ENCODE results near the gene URB1.
"Not testable (repeated sequence)": the region's sequence is repeated elsewhere in the genome, so short reads cannot be mapped to it uniquely, and the experiment has no call there.

The URB1 gene

DNA sequence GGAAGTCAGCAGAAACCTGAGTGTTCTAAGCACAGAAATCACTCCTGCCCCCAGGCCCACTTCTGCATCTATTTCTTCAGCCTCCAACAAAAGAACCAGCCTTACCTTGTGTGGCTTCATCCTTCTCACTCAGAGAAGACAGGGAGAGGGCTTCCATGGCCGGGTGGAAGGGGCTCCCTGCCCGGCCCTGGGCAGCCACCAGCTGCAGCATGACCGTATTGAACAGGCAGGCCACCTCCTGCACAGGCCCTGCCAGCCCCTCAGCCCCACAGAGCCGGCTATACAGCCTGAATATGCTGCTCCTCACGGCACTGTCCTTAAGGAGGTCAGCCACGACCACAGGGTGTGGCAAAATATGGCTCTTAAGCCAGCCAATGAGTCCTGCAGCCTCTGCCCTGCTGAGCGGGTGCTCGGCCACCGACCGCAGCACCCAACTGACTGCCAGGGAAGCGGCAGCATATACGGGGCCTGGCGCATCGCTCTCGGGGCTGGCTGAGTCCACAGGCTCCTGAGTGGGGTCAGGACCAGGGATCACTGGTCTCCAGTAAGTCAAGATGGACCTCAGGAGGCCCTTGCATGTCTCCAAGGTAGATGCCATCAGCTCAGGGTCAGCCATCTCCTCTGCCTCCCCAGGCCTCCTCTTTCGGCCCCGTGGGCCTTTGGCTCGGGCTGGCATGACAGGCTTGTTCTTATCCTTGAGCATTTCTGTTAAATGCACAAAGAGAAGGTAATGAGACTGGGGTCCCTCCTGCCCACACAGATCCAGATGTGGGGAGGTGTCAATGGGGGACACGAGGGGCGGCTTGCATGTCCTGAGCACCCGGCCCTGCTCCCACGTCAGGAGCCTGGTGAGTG lies 76.2 kb downstream of the URB1 start:
- H3K4me3 ChIP-seq (ENCODE audit: low read depth, low read length) = no peak overlapping the region
- ChIA-PET CTCF (interaction anchor here (0.9 kb wide), 1 partner anchor 451 kb away, joined by 3 read pairs; no protein-coding TSS in a partner anchor), POLR2A (no interaction called here)
- TF ChIP-seq, protein P1, sequence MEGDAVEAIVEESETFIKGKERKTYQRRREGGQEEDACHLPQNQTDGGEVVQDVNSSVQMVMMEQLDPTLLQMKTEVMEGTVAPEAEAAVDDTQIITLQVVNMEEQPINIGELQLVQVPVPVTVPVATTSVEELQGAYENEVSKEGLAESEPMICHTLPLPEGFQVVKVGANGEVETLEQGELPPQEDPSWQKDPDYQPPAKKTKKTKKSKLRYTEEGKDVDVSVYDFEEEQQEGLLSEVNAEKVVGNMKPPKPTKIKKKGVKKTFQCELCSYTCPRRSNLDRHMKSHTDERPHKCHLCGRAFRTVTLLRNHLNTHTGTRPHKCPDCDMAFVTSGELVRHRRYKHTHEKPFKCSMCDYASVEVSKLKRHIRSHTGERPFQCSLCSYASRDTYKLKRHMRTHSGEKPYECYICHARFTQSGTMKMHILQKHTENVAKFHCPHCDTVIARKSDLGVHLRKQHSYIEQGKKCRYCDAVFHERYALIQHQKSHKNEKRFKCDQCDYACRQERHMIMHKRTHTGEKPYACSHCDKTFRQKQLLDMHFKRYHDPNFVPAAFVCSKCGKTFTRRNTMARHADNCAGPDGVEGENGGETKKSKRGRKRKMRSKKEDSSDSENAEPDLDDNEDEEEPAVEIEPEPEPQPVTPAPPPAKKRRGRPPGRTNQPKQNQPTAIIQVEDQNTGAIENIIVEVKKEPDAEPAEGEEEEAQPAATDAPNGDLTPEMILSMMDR (IDR thresholded peaks at IDR 0.05; ENCODE audit: insufficient read depth, low read length, missing control alignments) = no peak
- DNase-seq (ENCODE audit: low read depth, low spot score) = no peak

DNA sequence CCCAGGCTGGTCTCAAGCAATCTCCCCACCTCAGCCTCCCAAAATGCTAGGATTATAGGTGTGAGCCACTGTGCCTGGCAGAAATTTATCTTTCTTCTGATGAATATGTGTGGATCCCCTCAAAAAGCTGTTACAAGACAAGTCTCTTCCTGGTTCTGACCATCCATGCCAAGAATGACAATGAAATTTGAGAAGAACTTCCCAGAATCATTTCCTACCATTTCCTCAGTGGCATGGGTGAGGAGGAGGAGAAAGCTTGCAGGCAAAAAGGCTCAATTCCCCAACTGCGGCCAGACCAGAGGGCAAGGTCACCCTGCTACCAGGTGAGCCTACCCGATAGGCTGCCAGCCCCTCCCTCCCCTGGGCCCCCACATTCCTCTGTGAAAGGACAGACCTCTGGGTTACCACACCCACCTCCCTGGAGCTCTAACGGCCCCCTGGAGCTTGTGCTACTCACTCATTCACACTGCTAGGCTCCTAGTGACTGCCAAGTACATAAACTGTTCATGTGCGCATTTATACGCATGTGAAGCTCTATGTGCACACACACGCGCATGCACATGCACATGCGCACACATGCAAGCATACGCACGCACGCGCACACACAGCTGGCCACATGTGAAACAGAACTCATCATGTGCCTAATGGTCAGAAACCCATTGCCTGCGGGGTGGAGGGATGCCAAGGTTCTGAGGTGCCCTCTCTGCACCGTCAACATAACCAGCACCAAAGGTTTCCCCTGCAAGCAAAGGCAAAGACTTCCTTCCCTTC lies 77.1 kb downstream of the URB1 start:
- H3K4me3 ChIP-seq (ENCODE audit: low read depth, low read length) = no peak overlapping the region
- CTCF ChIA-PET = no interaction called here
- TF ChIP-seq, protein P1 (IDR thresholded peaks at IDR 0.05; ENCODE audit: insufficient read depth, low read length, missing control alignments) = no peak
- POLR2A ChIA-PET = no interaction called here
- no peak for DNase-seq (ENCODE audit: low read depth, low spot score)

DNA sequence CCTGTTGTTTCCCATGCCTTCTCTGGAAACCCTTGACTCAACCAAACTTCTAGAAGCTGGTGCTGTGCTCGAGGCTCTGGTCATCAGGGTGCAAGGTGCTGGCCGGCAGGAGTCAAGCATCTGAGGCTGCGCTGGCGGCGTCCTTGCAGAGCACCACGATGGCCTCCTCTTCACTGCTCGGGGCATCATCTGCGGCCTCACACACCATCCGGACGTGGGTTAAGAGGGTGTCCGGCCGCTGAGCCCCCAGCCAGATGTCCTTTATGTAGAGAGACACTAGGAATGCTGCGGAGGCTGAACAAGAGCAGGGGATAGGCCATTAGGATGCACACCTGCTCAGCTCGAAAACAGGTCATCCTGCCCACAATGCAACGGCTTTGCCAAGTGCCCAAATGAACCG lies 78.0 kb downstream of the URB1 start:
- TF ChIP-seq, protein P1 (IDR thresholded peaks at IDR 0.05; ENCODE audit: insufficient read depth, low read length, missing control alignments) = no peak
- no peak for DNase-seq (ENCODE audit: low read depth, low spot score)
- ChIA-PET CTCF (no interaction called here), POLR2A (no interaction called here)
- no peak overlapping the region for H3K4me3 ChIP-seq (ENCODE audit: low read depth, low read length)

DNA sequence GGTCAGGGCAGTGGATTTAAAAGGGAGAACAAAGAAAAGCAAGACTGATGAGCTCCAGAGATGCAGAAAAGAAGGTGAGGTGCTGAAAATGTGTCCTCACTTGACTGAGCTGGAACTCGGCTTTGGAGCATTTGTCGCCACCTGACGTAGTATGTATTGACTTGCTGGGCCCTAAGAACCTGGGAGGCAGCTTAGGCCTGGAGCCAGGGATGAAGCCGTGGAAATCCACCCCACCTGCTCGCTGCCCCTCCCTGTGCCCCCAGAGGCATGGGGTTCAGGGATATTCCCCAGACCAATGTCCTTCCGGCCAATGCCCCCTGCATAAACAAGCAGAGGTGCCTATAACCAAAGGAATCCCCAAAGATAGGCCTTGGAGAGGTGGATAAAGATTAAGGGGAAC lies 79.8 kb downstream of the URB1 start:
- ChIA-PET POLR2A (no interaction called here), CTCF (no interaction called here)

DNA sequence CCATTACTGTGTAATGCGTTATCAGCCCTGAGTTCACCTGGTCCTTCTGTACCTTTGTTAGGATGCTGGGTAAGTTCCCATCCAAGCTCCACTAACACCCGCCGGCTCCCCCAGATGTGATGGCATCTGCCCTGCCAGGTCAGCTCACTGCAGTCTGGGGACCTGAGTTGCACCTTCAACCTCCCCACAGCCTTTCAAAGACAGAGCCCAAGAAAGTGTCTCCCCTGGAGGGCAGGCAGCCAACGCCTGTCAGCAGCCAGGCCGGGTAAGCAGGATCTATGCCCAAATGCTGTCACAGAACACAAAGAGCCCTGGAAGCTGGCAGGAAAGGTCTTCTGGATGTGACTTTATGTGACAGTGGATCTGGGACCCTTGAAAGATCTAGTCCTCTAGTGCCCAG lies 80.5 kb downstream of the URB1 start:
- CTCF ChIA-PET = no interaction called here
- DNase-seq (ENCODE audit: low read depth, low spot score) = no peak
- TF ChIP-seq, protein P1 (IDR thresholded peaks at IDR 0.05; ENCODE audit: insufficient read depth, low read length, missing control alignments) = no peak
- H3K4me3 ChIP-seq (ENCODE audit: low read depth, low read length) = no peak overlapping the region
- POLR2A ChIA-PET = no interaction called here

More for the DNA sequence above, 79.8 kb downstream of the URB1 start:
- no peak for DNase-seq (ENCODE audit: low read depth, low spot score)
- TF ChIP-seq, protein P1 (IDR thresholded peaks at IDR 0.05; ENCODE audit: insufficient read depth, low read length, missing control alignments) = no peak
- H3K4me3 ChIP-seq (ENCODE audit: low read depth, low read length) = no peak overlapping the region

DNA sequence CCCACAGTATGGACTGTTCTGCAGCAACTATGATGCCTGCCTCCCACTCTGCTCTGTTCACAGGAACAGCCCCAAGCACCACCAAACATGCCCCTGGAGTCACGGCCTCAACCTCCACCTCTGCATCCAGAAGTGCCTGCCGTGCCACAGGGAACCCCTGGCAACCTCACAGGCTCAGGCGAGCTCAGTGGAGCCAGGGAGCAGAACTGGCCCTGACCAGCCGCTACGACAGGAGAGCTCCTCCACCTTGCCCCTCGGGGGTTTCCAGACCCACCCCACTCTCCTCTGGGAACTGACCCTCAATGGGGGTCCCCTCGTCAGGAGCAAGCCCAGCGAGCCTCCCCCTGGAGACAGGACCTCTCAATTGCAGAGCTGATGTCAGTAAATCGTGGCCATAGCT lies 81.2 kb downstream of the URB1 start:
- DNase-seq (ENCODE audit: low read depth, low spot score) = no peak
- no peak overlapping the region for H3K4me3 ChIP-seq (ENCODE audit: low read depth, low read length)
- TF ChIP-seq, protein P1 (IDR thresholded peaks at IDR 0.05; ENCODE audit: insufficient read depth, low read length, missing control alignments) = no peak
- ChIA-PET POLR2A (no interaction called here), CTCF (no interaction called here)

DNA sequence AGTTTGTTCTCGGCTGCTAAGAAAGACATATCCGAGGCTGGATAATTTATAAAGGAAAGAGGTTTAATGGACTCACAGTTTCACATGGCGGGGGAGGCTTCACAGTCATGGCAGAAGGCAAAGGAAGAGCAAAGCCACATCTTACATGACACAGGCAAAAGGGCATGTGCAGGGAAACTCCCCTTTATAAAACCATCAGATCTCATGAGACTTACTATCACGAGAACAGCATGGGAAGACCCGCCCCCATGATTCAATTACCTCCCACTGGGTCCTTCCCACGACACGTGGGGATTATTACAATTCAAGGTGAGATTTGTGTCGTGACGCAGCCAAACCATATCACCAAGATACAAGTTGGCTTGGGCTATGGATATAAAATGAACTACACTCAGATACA lies 81.8 kb downstream of the URB1 start:
- H3K4me3 ChIP-seq (ENCODE audit: low read depth, low read length); POLR2A ChIA-PET; DNase-seq (ENCODE audit: low read depth, low spot score): not testable (repeated sequence)
- CTCF ChIA-PET = interaction anchor here (1.0 kb wide), 1 partner anchor 290 kb away, joined by 3 read pairs; no protein-coding TSS in a partner anchor
